Measurements from ENCODE around the gene MPV17L2.

GRCh38 chr19:18160493-18160970 is 32.5 kb upstream of the MPV17L2 start:
- TF ChIP-seq CTCF (conservative IDR thresholded peaks at IDR 0.05; ENCODE audit: low read length) (no peak), EZH2phosphoT487 (IDR thresholded peaks at IDR 0.05; ENCODE audit: borderline replicate concordance) (no peak)

All from Loucy (cell line).